K562 (cell line): ENCODE data around the gene SLC1A7. TPM values are rescaled to one million over a fixed set of nuclear protein-coding genes. Genes with fewer than 3 reads are reported as not detected.

Experiments used
- ATAC-seq: fragments of 200-7000 bp; cut with Tn5 transposase; 3 replicates; pipeline ENCODE4 v1.9.1; 2020; ENCODE audit warnings: moderate library complexity
- BruUV-seq: library from RNA; stranded (reverse); fragments of 400-500 nt; replicated peaks from 2 replicates; lab custom pipeline; 2021; lab: Mats Ljungman, UMichigan
- CTCF ChIA-PET: fragments of 300-600 bp; formaldehyde crosslinking; extraction: SDS; loops from one replicate; lab custom pipeline; 2021; ENCODE audit warnings: low intra/inter-chr PET ratio; lab: Yijun Ruan, JAX
- POLR2A ChIA-PET: fragments of 300-600, 350-650 bp; sonication (Branson Sonifier 250); formaldehyde crosslinking; extraction: SDS; loops from one replicate; lab custom pipeline; 2021; ENCODE audit warnings: antibody characterized with exemption, inconsistent platforms; lab: Yijun Ruan, JAX
- DNase-seq, 4 experiments: peaks; one replicate each; pipeline versions ENCODE4 v3.0.0 to v3.0.0-alpha.2; 2011 to 2018; ENCODE audit warnings: low spot score in 3 of 4, mixed read lengths in 3 of 4; ENCODE audit errors: extremely low read depth in 1 of 4
- FAIRE-seq: peaks from 2 replicates; lab custom pipeline; 2011; peaks lifted over from hg19 to GRCh38; lab: Jason Lieb, UNC
- H2AFZ ChIP-seq: 2 replicates; pipeline ENCODE4 v1.6.0; 2011; ENCODE audit warnings: low read depth, low read length, control low read depth, inconsistent platforms
- H3K27ac ChIP-seq: fragments of 200-600 bp; 3 replicates; pipeline ENCODE4 v1.8.0; 2011; ENCODE audit warnings: low read depth, mild to moderate bottlenecking, control low read depth, inconsistent platforms, low read length, moderate library complexity, mixed read lengths; ENCODE audit errors: extremely low read depth
- H3K27me3 ChIP-seq, 2 experiments: fragments of 300-600 bp in 1 of 2; 2 replicates in 1 of 2; 3 replicates in 1 of 2; pipeline versions ENCODE4 v1.6.0 to v1.8.0; 2011; ENCODE audit warnings: inconsistent platforms in 2 of 2, low read length in 2 of 2, mild to moderate bottlenecking in 1 of 2, mixed read lengths in 1 of 2, moderate library complexity in 1 of 2; ENCODE audit not compliant: control insufficient read depth in 2 of 2, insufficient read depth in 2 of 2
- H3K36me3 ChIP-seq: fragments of 300-600 bp; 3 replicates; pipeline ENCODE4 v1.8.0; 2011; ENCODE audit warnings: mild to moderate bottlenecking, low read length, inconsistent platforms; ENCODE audit not compliant: control insufficient read depth, insufficient read depth
- H3K4me1 ChIP-seq, 2 experiments: fragments of 200-600 bp in 1 of 2; replicated peaks in 1 of 2; 2 replicates in 1 of 2; 3 replicates in 1 of 2; pipeline versions ENCODE4 v1.5.1 to v1.8.0; 2011; ENCODE audit warnings: inconsistent platforms in 2 of 2, low read length in 2 of 2, mild to moderate bottlenecking in 1 of 2, mixed read lengths in 1 of 2, moderate library complexity in 1 of 2; ENCODE audit not compliant: control insufficient read depth in 2 of 2, insufficient read depth in 2 of 2
- H3K4me2 ChIP-seq: 2 replicates; pipeline ENCODE4 v1.6.1; 2011; ENCODE audit warnings: low read length, control low read depth, inconsistent platforms, mixed read lengths; ENCODE audit not compliant: insufficient read depth
- H3K4me3 ChIP-seq: fragments of 200-600 bp; sonication (generic), shearing (Covaris generic); 2 replicates; pipeline ENCODE4 v1.5.1; 2016; ENCODE audit warnings: control low read depth, inconsistent platforms
- H3K79me2 ChIP-seq: fragments of 200-600 bp; 3 replicates; pipeline ENCODE4 v1.8.0; 2011; ENCODE audit warnings: low read length, inconsistent platforms; ENCODE audit not compliant: control insufficient read depth, insufficient read depth
- H3K9ac ChIP-seq, 2 experiments: 2 replicates each; pipeline versions ENCODE4 v1.6.0 to v1.6.1; 2011; ENCODE audit warnings: low read depth in 2 of 2, low read length in 2 of 2, control low read depth in 1 of 2, inconsistent platforms in 1 of 2, mild to moderate bottlenecking in 1 of 2, mixed read lengths in 1 of 2; ENCODE audit not compliant: insufficient read depth in 1 of 2
- H3K9me1 ChIP-seq: one replicate; pipeline ENCODE4 v1.6.0; 2011; ENCODE audit warnings: inconsistent platforms, mild to moderate bottlenecking, low read length, moderate library complexity; ENCODE audit not compliant: control insufficient read depth, insufficient read depth
- H3K9me3 ChIP-seq: replicated peaks from 2 replicates; pipeline ENCODE4 v1.5.1; 2011; ENCODE audit warnings: low read depth, low read length, inconsistent platforms; ENCODE audit not compliant: control insufficient read depth, insufficient read depth
- H4K20me1 ChIP-seq: replicated peaks from 2 replicates; pipeline ENCODE4 v1.6.1; 2011; ENCODE audit warnings: low read length, inconsistent platforms, mixed read lengths; ENCODE audit not compliant: control insufficient read depth, insufficient read depth
- CEBPZ ChIP-seq: fragments of 150-350 bp; IDR thresholded peaks from 2 replicates; pipeline ENCODE4 v1.6.1; 2014; ENCODE audit warnings: low read depth, mild to moderate bottlenecking, low read length, borderline replicate concordance
- MLLT1 ChIP-seq, 2 experiments: fragments of 450-650 bp; IDR thresholded peaks; 2 replicates each; pipeline ENCODE4 v1.6.1; 2016
- ZBTB26 ChIP-seq: fragments of 450-650 bp; formaldehyde crosslinking; IDR thresholded peaks from 2 replicates; pipeline ENCODE4 v1.4.0; 2022; ENCODE audit warnings: missing genetic modification characterization
- WGBS: fragments of 100-300 bp; shearing (Covaris generic); methylation state at CpG from one replicate; pipeline ENCODE4 v1.1.6; 2016; ENCODE audit warnings: low coverage, mixed read lengths; ENCODE audit not compliant: insufficient coverage; ENCODE audit errors: missing lambda C conversion rate; 5-methylcytosine and 5-hydroxymethylcytosine counted together
- in situ Hi-C: fragments of 300-500 bp; cut with MboI; formaldehyde crosslinking; loops from 4 replicates; pipeline ENCODE4 v1.15.0; 2018; ENCODE audit warnings: inconsistent platforms, mixed read lengths
- intact Hi-C: fragments of 100-400 bp; cut with micrococcal nuclease; formaldehyde crosslinking; loops from 2 replicates; pipeline ENCODE4 v1.14.2; 2022
- polyA plus RNA-seq, 8 experiments: library from polyadenylated mRNA; depleted of rRNA in 4 of 8; stranded (reverse) in 5 of 8; unstranded in 3 of 8; fragments of >200 nt; fragmentation: Nextera tagmentation in 2 of 8; fragmentation: Illumina TruSeq in 1 of 8; extraction: Ambion mirVana in 2 of 8; extraction: Trizol in 1 of 8; gene quantifications; 2 replicates each; pipeline versions ENCODE4 v1.2.1 to v1.2.3, GENCODE V29; 2011 to 2014; ENCODE audit warnings: inconsistent platforms in 1 of 8, missing spikeins in 1 of 8
- total RNA-seq, 7 experiments: library from RNA; depleted of rRNA in 6 of 7; stranded (reverse); fragments of >200 nt in 6 of 7; fragmentation: Illumina TruSeq in 2 of 7; extraction: Trizol in 2 of 7; gene quantifications; 2 replicates each; pipeline versions ENCODE4 v1.2.1 to v1.2.3, GENCODE V29; 2011 to 2021; ENCODE audit warnings: low replicate concordance in 1 of 7

SLC1A7 gene
- total and polyA plus RNA-seq, 9 of the 15 experiments (the other 6 are each of a cell fraction or from before 2014, with no cell fraction given), result 0.07 TPM; not detected in 8

- TF ChIP-seq CEBPZ, result no peak
These were observed 79.5 kb downstream of the SLC1A7 start (continued) for GRCh38 chr1:53062708-53063591.

- no TSS peak for BruUV-seq
- POLR2A ChIA-PET, result interaction anchor here (0.8 kb wide), 1 partner anchor 15 kb away, joined by 3 read pairs; no protein-coding TSS in a partner anchor
- H3K9me1 ChIP-seq, result no peaks in the 10 kb centered on the region
- peaks cover 37 to 51% of the 10 kb centered on the region in 2 experiments for H3K27me3 ChIP-seq
- no peak for FAIRE-seq
- in situ Hi-C loops, result no loop called here
- WGBS, result 19% methylated on average over 36 of the region's 73 CpGs
- CTCF ChIA-PET, result no interaction called here
- H3K4me3 ChIP-seq, result no peak within 1 kb of the TSS
- no peak within 1 kb of the TSS for H2AFZ ChIP-seq
- peak in 2 of 4 experiments; percentile 45 to 54 for DNase-seq
- ATAC-seq, result no peak
- H3K36me3 ChIP-seq, result no peaks in the 10 kb centered on the region
- no peaks in the 10 kb centered on the region for H3K79me2 ChIP-seq
- H4K20me1 ChIP-seq, result no peaks in the 10 kb centered on the region
- H3K4me2 ChIP-seq, result no peak within 1 kb of the TSS
- H3K9me3 ChIP-seq, result no peaks in the 10 kb centered on the region
- intact Hi-C loops, result loop anchor here (1.0 to 10.0 kb wide), 2 partner anchors 47 to 157 kb away; no protein-coding TSS in a partner anchor
- H3K9ac ChIP-seq, result no peak within 1 kb of the TSS
- peaks cover 0 to 22% of the 10 kb centered on the region in 2 experiments; a peak in 2 of 5 replicates for H3K4me1 ChIP-seq
- TF ChIP-seq ZBTB26 (CRISPR knock-in tag), result no peak
- TF ChIP-seq MLLT1 (IDR thresholded peaks at IDR 0.05), result no peak
- no peak within 1 kb of the TSS for H3K27ac ChIP-seq
These were observed 80.4 kb downstream of the SLC1A7 start, which contains the start of gene PODN for GRCh38 chr1:53061859-53062707. TSS of gene PODN (plus strand) at chr1:53062213. CDS start at chr1:53069856, 7,643 bp downstream.
